Common myeloid progenitor, CD34-positive (primary cell): Measurements from ENCODE around the gene AUTS2.
"Not testable (repeated sequence)": the region's sequence is repeated elsewhere in the genome, so short reads cannot be mapped to it uniquely, and the experiment has no call there.

Experiments used
- CTCF ChIA-PET: fragments of 350-600 bp; sonication (Branson Sonifier 250); formaldehyde crosslinking; loops from one replicate; lab custom pipeline; 2021; ENCODE audit warnings: antibody characterized with exemption; lab: Charles Lee
- POLR2A ChIA-PET: fragments of 350-600 bp; sonication (Branson Sonifier 250); formaldehyde crosslinking; loops from one replicate; lab custom pipeline; 2021; ENCODE audit warnings: antibody characterized with exemption; lab: Charles Lee
- DNase-seq, 3 donors: peaks; one replicate each; pipeline versions ENCODE4 v3.0.0 to v3.0.0-alpha.2; 2013
- H3K27ac ChIP-seq, 2 experiments: 1 replicate in 1 of 2; 2 replicates in 1 of 2; pipeline ENCODE4 v1.7.0; 2013; ENCODE audit warnings: inconsistent platforms in 2 of 2, low read length in 2 of 2, mild to moderate bottlenecking in 2 of 2, low read depth in 1 of 2, moderate library complexity in 1 of 2; ENCODE audit not compliant: severe bottlenecking in 2 of 2, insufficient read depth in 1 of 2, poor library complexity in 1 of 2
- H3K27me3 ChIP-seq, 5 experiments: replicated peaks in 2 of 5; 1 replicate in 3 of 5; 2 replicates in 2 of 5; pipeline versions ENCODE4 v1.6.1 to v1.7.0; 2013; ENCODE audit warnings: low read length in 4 of 5, mild to moderate bottlenecking in 2 of 5, moderate library complexity in 2 of 5, inconsistent platforms in 1 of 5; ENCODE audit not compliant: insufficient read depth in 5 of 5, control insufficient read depth in 4 of 5
- H3K36me3 ChIP-seq, 4 experiments: 1 replicate in 2 of 4; 2 replicates in 2 of 4; pipeline versions ENCODE4 v1.6.1 to v1.7.0; 2013; ENCODE audit warnings: low read length in 3 of 4, control low read depth in 1 of 4, mild to moderate bottlenecking in 1 of 4; ENCODE audit not compliant: control insufficient read depth in 4 of 4, insufficient read depth in 4 of 4
- H3K4me1 ChIP-seq, 4 experiments: 1 replicate in 3 of 4; 2 replicates in 1 of 4; pipeline versions ENCODE4 v1.6.1 to v1.7.1; 2013; ENCODE audit warnings: low read length in 3 of 4, mild to moderate bottlenecking in 3 of 4, control low read depth in 1 of 4, inconsistent platforms in 1 of 4, moderate library complexity in 1 of 4; ENCODE audit not compliant: control insufficient read depth in 4 of 4, insufficient read depth in 4 of 4; ENCODE audit errors: control extremely low read depth in 1 of 4
- H3K4me3 ChIP-seq, 7 experiments: 1 replicate in 4 of 7; 2 replicates in 3 of 7; pipeline versions ENCODE4 v1.5.1 to v1.7.0; 2013; ENCODE audit warnings: mild to moderate bottlenecking in 7 of 7, low read length in 6 of 7, moderate library complexity in 6 of 7, inconsistent platforms in 2 of 7, low read depth in 2 of 7, control low read depth in 1 of 7; ENCODE audit not compliant: insufficient read depth in 4 of 7, control insufficient read depth in 1 of 7; ENCODE audit errors: extremely low read depth in 1 of 7
- H3K9me3 ChIP-seq, 5 experiments: 1 replicate in 4 of 5; 2 replicates in 1 of 5; pipeline versions ENCODE4 v1.6.1 to v1.7.1; 2013; ENCODE audit warnings: low read length in 4 of 5, mild to moderate bottlenecking in 2 of 5, inconsistent platforms in 1 of 5, low read depth in 1 of 5, moderate library complexity in 1 of 5; ENCODE audit not compliant: control insufficient read depth in 4 of 5, insufficient read depth in 2 of 5; ENCODE audit errors: control extremely low read depth in 1 of 5
- WGBS: methylation state at CpG from one replicate; pipeline ENCODE4 v1.1.5; 2013; ENCODE audit not compliant: insufficient coverage; 5-methylcytosine and 5-hydroxymethylcytosine counted together

AUTS2 gene

GRCh38 chr7:70726294-70726693 is 1128.0 kb downstream of the AUTS2 start:
- Histone ChIP-seq H3K4me1 (no peaks in the 10 kb centered on the region), H3K4me3 (no peak overlapping the region), H3K27me3 (no peaks in the 10 kb centered on the region), H3K36me3 (no peaks in the 10 kb centered on the region), H3K9me3 (no peaks in the 10 kb centered on the region), H3K27ac (no peak overlapping the region)
- CTCF ChIA-PET, result no interaction called here
- no peak for DNase-seq
- POLR2A ChIA-PET, result no interaction called here
- no CpG with 5 or more reads among the region's 1 CpG for WGBS

GRCh38 chr7:70726951-70727378 is 1128.7 kb downstream of the AUTS2 start:
- CTCF ChIA-PET, result no interaction called here
- H3K4me1 ChIP-seq, result no peaks in the 10 kb centered on the region
- POLR2A ChIA-PET, result no interaction called here
- WGBS, result 90% methylated on average over 8 of the region's 9 CpGs
- DNase-seq, result no peak
- H3K27ac ChIP-seq, result no peak overlapping the region
- H3K9me3 ChIP-seq, result no peaks in the 10 kb centered on the region
- H3K27me3 ChIP-seq, result no peaks in the 10 kb centered on the region
- no peak overlapping the region for H3K4me3 ChIP-seq
- no peaks in the 10 kb centered on the region for H3K36me3 ChIP-seq

GRCh38 chr7:70727861-70728260 is 1129.6 kb downstream of the AUTS2 start:
- Histone ChIP-seq H3K36me3 (no peaks in the 10 kb centered on the region), H3K4me3 (no peak overlapping the region), H3K27ac (no peak overlapping the region), H3K27me3 (no peaks in the 10 kb centered on the region), H3K9me3 (no peaks in the 10 kb centered on the region), H3K4me1 (no peaks in the 10 kb centered on the region)
- CTCF ChIA-PET, result no interaction called here
- POLR2A ChIA-PET, result no interaction called here
- no peak for DNase-seq
- no CpG with 5 or more reads among the region's 2 CpGs for whole genome bisulfite sequencing

GRCh38 chr7:70728872-70729552 is 1130.7 kb downstream of the AUTS2 start:
- POLR2A ChIA-PET, result no interaction called here
- H3K9me3 ChIP-seq, result no peaks in the 10 kb centered on the region
- H3K4me3 ChIP-seq, result no peak overlapping the region
- DNase-seq, result no peak
- H3K36me3 ChIP-seq, result no peaks in the 10 kb centered on the region
- no peak overlapping the region for H3K27ac ChIP-seq
- H3K4me1 ChIP-seq, result no peaks in the 10 kb centered on the region
- H3K27me3 ChIP-seq, result no peaks in the 10 kb centered on the region
- WGBS, result 94% methylated on average over 13 of the region's 13 CpGs
- CTCF ChIA-PET, result no interaction called here

- WGBS, result 91% methylated on average over 9 of the region's 13 CpGs
- H3K4me1 ChIP-seq, POLR2A ChIA-PET, H3K27ac ChIP-seq, H3K27me3 ChIP-seq, CTCF ChIA-PET, H3K4me3 ChIP-seq, H3K9me3 ChIP-seq, DNase-seq, H3K36me3 ChIP-seq: not testable (repeated sequence)
Measured at GRCh38 chr7:70729553-70730157, 1131.4 kb downstream of the AUTS2 start.

- no peaks in the 10 kb centered on the region for H3K36me3 ChIP-seq
- H3K27me3 ChIP-seq, result no peaks in the 10 kb centered on the region
- no peak overlapping the region for H3K4me3 ChIP-seq
- POLR2A ChIA-PET, result interaction anchor here (0.7 kb wide), 1 partner anchor 9 kb away, joined by 3 read pairs; no protein-coding TSS in a partner anchor
- H3K27ac ChIP-seq, result no peak overlapping the region
- H3K4me1 ChIP-seq, result peaks cover 0 to 3% (median 0%) of the 10 kb centered on the region in 4 experiments
- 74% methylated on average over 3 of the region's 7 CpGs for WGBS
- H3K9me3 ChIP-seq, result no peaks in the 10 kb centered on the region
- CTCF ChIA-PET, result no interaction called here
- no peak for DNase-seq
Measured at GRCh38 chr7:70730451-70731110, 1132.3 kb downstream of the AUTS2 start.

- no peak for DNase-seq
- no peak overlapping the region for H3K27ac ChIP-seq
- H3K4me1 ChIP-seq, result peaks cover 0 to 13% (median 2%) of the 10 kb centered on the region in 4 experiments
- H3K36me3 ChIP-seq, result no peaks in the 10 kb centered on the region
- H3K4me3 ChIP-seq, result no peak overlapping the region
- no peaks in the 10 kb centered on the region for H3K27me3 ChIP-seq
- ChIA-PET CTCF (no interaction called here), POLR2A (interaction anchor here (1.4 kb wide), 1 partner anchor 11 kb away, joined by 4 read pairs; no protein-coding TSS in a partner anchor)
- 100% methylated on average over 1 of the region's 2 CpGs for WGBS
- H3K9me3 ChIP-seq, result no peaks in the 10 kb centered on the region
Measured at GRCh38 chr7:70733090-70733489, 1134.8 kb downstream of the AUTS2 start.
